C4-2B (cell line): ENCODE results near the gene TMCC1.

Experiments used
- H3K27ac ChIP-seq: fragments of 450-650 bp; 2 replicates; pipeline ENCODE4 v1.5.1; 2017
- ZFX ChIP-seq: fragments of 450-650 bp; IDR thresholded peaks from 2 replicates; pipeline ENCODE4 v1.6.1; 2017
- TF ChIP-seq, protein P1 (sequence below): fragments of 450-650 bp; conservative IDR thresholded peaks from 2 replicates; pipeline ENCODE4 v1.5.1; 2017; ENCODE audit warnings: mild to moderate bottlenecking

The TMCC1 gene

DNA sequence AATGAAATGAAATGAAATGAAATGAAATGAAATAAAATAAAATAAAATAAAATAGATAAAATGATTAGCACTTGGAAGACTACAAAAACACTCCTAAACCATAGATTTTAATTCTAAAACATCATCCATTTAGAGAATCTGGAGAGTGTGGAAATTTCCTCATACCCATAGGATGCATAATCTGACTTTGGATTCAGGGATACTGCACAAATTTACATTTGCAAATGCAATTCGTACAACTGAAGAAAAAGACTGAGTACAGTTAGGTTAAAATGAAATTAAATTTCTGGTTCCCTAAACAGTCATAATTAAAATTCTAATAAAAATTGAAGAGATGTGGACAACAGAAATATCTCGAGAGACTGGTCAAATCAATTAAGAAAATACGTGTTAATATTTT lies 122.9 kb downstream of the TMCC1 start:
- H3K27ac ChIP-seq = no peak overlapping the region
- TF ChIP-seq ZFX = no peak
- TF ChIP-seq, protein P1, sequence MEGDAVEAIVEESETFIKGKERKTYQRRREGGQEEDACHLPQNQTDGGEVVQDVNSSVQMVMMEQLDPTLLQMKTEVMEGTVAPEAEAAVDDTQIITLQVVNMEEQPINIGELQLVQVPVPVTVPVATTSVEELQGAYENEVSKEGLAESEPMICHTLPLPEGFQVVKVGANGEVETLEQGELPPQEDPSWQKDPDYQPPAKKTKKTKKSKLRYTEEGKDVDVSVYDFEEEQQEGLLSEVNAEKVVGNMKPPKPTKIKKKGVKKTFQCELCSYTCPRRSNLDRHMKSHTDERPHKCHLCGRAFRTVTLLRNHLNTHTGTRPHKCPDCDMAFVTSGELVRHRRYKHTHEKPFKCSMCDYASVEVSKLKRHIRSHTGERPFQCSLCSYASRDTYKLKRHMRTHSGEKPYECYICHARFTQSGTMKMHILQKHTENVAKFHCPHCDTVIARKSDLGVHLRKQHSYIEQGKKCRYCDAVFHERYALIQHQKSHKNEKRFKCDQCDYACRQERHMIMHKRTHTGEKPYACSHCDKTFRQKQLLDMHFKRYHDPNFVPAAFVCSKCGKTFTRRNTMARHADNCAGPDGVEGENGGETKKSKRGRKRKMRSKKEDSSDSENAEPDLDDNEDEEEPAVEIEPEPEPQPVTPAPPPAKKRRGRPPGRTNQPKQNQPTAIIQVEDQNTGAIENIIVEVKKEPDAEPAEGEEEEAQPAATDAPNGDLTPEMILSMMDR = no peak

DNA sequence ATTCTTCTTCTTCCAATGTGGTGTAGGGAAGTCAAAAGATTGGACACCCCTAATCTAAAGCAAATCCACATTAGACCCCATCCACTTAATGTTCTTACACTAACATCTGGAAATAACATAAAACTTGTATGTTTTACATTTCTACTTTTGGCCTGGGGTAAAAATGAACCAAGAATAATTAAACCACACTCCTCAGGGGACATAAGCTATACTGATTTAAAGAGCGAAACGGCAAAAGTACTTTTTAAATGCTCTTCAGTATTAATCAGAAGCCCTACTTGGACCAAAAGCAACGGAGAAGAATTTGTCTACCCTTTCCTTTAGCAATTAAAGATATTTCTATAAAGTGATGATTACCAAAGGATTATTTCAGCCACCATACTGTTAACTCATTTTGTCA lies 123.9 kb downstream of the TMCC1 start:
- H3K27ac ChIP-seq = no peak overlapping the region
- no peak for TF ChIP-seq ZFX
- TF ChIP-seq, protein P1 = no peak

DNA sequence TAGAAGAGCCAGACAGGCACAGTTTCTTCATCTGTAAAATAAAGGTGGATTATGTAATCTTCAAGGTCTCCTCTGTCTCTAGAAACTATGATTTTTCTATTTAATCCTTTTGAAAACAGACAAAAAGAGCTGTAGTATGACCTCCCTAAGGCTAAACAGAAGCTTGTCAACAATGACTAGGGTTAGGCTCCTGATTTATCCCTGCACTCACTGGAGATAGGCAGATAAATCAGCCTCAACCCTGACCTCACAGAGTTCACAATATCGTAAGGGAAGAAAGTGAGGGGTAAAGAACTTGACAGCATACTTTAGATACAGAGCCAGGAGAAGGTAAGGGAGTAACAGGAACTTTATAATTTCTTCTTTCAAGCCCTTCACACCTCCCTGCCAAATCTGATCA lies 124.8 kb downstream of the TMCC1 start:
- H3K27ac ChIP-seq = no peak overlapping the region
- TF ChIP-seq ZFX = no peak
- TF ChIP-seq, protein P1 = no peak

DNA sequence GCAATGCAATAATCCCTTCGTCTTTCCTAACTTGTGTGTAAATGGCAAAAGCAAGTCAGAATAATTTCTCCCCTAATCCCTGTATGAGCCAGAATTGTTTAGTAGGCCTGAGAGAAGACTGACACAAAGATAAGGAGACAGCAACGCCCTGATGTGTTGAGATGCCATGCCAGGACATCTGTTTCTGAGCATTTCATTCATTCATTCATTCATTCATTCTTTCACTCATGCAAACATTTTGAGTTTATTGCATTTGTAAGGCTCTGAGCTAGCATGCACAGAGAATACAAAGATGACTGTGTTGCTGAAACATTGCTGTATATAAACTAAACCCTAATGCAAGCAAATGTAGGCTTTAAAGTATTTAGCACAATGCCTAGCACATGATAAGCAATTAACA lies 127.4 kb downstream of the TMCC1 start:
- TF ChIP-seq ZFX = no peak
- TF ChIP-seq, protein P1 = no peak
- H3K27ac ChIP-seq = no peak overlapping the region

DNA sequence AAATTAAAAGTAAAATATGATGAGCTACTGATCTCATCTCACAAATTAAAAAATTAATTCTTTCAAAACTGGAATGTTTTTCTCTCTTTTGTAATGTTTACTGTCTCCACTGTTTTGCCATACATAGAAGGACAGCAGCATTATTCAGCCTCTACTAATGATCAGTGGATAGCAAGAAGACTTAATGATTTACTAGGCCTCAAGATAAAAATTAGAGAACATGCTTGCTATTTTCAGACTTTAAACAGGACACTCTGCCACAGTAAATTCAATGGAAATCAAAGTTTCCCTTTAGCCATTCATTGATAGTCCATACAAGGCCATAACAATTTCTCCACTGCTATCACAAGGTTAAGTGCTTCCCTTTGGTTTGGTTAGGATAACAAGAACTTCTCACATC lies 129.4 kb downstream of the TMCC1 start:
- TF ChIP-seq, protein P1 = no peak
- no peak for TF ChIP-seq ZFX
- no peak overlapping the region for H3K27ac ChIP-seq

DNA sequence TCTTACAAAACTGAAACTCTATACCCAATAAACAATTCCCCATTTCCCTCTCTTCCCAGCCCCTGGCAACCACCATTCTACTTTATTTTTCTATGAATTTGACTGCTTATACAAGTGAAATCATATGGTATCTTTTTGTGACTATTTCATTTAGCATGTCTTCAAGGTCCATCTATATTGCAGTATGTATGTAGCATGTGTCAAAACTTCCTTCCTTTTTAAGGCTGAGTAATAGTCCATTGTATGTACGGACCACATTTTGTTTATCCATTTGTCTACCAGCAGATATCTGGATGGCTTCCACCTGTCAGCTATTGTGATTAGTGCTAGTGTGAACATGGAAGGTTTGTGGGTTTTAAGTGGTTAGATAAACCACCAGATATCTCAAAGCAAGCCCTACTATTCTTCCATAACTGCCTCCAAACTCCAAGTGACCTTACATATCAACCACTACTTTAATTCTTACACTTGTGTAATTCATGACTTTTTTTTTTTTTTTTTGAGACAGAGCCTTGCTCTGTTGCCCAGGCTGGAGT lies 134.7 kb downstream of the TMCC1 start:
- no peak overlapping the region for H3K27ac ChIP-seq
- no peak for TF ChIP-seq ZFX
- TF ChIP-seq, protein P1 = no peak

DNA sequence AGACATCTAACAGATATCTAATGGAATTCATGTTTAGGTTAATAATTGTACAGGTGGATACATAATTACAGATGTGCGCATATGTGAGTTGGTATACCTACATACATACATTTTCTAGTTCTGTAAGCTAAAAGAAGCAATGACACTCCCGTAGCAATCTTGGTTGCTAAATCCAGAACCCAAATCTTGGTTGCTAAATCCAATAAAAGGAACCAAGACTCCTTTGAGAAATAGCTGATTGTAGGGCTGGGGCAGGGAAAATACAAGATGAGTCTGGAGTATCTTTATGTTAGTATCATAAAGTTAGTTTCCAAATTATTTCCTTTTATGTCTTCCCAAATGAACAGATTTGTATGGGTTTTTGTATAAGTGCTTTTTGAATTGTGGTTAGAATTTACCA lies 135.2 kb downstream of the TMCC1 start:
- H3K27ac ChIP-seq = no peak overlapping the region
- TF ChIP-seq ZFX = no peak
- TF ChIP-seq, protein P1 = no peak
